CD14-positive monocyte (primary cell): Measurements from ENCODE around the gene SLC20A1. TPM values are rescaled to one million over a fixed set of nuclear protein-coding genes. Genes with fewer than 3 reads are reported as not detected.

Source experiments
- DNase-seq, 3 donors: peaks; one replicate each; pipeline ENCODE4 v3.0.0-alpha.2; 2011 to 2022
- H2AFZ ChIP-seq: 2 replicates; pipeline ENCODE4 v1.6.0; 2012; ENCODE audit warnings: mild to moderate bottlenecking, low read depth, low read length, inconsistent platforms; ENCODE audit not compliant: insufficient read depth, poor library complexity, severe bottlenecking
- H3K27ac ChIP-seq, 2 donors: 1 replicate in 1 of 2; 2 replicates in 1 of 2; pipeline ENCODE4 v1.5.1; 2012 to 2013; ENCODE audit warnings: low read length in 2 of 2, control low read depth in 1 of 2, inconsistent platforms in 1 of 2, low read depth in 1 of 2, mild to moderate bottlenecking in 1 of 2
- H3K27me3 ChIP-seq, 2 donors: one replicate each; pipeline versions ENCODE4 v1.6.0 to v1.6.1; 2011 to 2013; ENCODE audit warnings: low read length in 2 of 2; ENCODE audit not compliant: control insufficient read depth in 2 of 2, insufficient read depth in 2 of 2
- H3K36me3 ChIP-seq, 2 donors: replicated peaks in 1 of 2; 1 replicate in 1 of 2; 2 replicates in 1 of 2; pipeline versions ENCODE4 v1.5.1 to v1.6.1; 2012 to 2013; ENCODE audit warnings: low read length in 2 of 2, control low read depth in 1 of 2, inconsistent platforms in 1 of 2, mild to moderate bottlenecking in 1 of 2; ENCODE audit not compliant: insufficient read depth in 2 of 2, control insufficient read depth in 1 of 2
- H3K4me1 ChIP-seq, 2 donors: 1 replicate in 1 of 2; 2 replicates in 1 of 2; pipeline versions ENCODE4 v1.5.1 to v1.6.1; 2012 to 2013; ENCODE audit warnings: low read length in 2 of 2, control low read depth in 1 of 2, inconsistent platforms in 1 of 2, mild to moderate bottlenecking in 1 of 2, moderate library complexity in 1 of 2; ENCODE audit not compliant: insufficient read depth in 2 of 2, control insufficient read depth in 1 of 2
- H3K4me2 ChIP-seq: replicated peaks from 2 replicates; pipeline ENCODE3; 2012; ENCODE audit warnings: low read length, moderate library complexity, mild to moderate bottlenecking; ENCODE audit not compliant: poor library complexity, severe bottlenecking; ENCODE audit errors: extremely low read depth
- H3K4me3 ChIP-seq, 3 experiments: fragments of 200-600 bp in 1 of 3; sonication (generic) in 1 of 3; replicated peaks in 1 of 3; 1 replicate in 2 of 3; 2 replicates in 1 of 3; pipeline ENCODE4 v1.5.1; 2011 to 2013; ENCODE audit warnings: low read length in 3 of 3, mild to moderate bottlenecking in 3 of 3, control low read depth in 2 of 3, low read depth in 2 of 3, inconsistent platforms in 1 of 3, moderate library complexity in 1 of 3
- H3K79me2 ChIP-seq: 2 replicates; pipeline ENCODE4 v1.6.0; 2012; ENCODE audit warnings: mild to moderate bottlenecking, control low read depth, inconsistent platforms, low read length, moderate library complexity; ENCODE audit not compliant: insufficient read depth
- H3K9ac ChIP-seq: 2 replicates; pipeline ENCODE4 v1.6.0; 2017; ENCODE audit warnings: low read length, mild to moderate bottlenecking; ENCODE audit not compliant: insufficient read depth, poor library complexity, severe bottlenecking
- H3K9me3 ChIP-seq, 2 donors: replicated peaks in 1 of 2; 1 replicate in 1 of 2; 2 replicates in 1 of 2; pipeline versions ENCODE4 v1.5.1 to v1.6.1; 2012 to 2013; ENCODE audit warnings: low read length in 2 of 2, control low read depth in 1 of 2; ENCODE audit not compliant: control insufficient read depth in 1 of 2, insufficient read depth in 1 of 2
- H4K20me1 ChIP-seq: 2 replicates; pipeline ENCODE4 v1.6.0; 2012; ENCODE audit warnings: mild to moderate bottlenecking, low read length, control low read depth, moderate library complexity; ENCODE audit not compliant: insufficient read depth
- H3K27ac Mint-ChIP-seq, 7 donors: one replicate each; pipeline ENCODE4 v1.8.0; 2020; ENCODE audit warnings: mild to moderate bottlenecking in 7 of 7, mixed read lengths in 7 of 7, moderate library complexity in 6 of 7, inconsistent platforms in 2 of 7
- H3K27me3 Mint-ChIP-seq, 3 donors: one replicate each; pipeline ENCODE4 v1.8.0; 2021 to 2022; ENCODE audit warnings: low read depth in 3 of 3, mild to moderate bottlenecking in 3 of 3, mixed read lengths in 3 of 3, moderate library complexity in 3 of 3, inconsistent platforms in 1 of 3
- H3K36me3 Mint-ChIP-seq, 2 donors: one replicate each; pipeline ENCODE4 v1.8.0; 2020; ENCODE audit warnings: mixed read lengths in 2 of 2, inconsistent platforms in 1 of 2, mild to moderate bottlenecking in 1 of 2
- H3K4me1 Mint-ChIP-seq: one replicate; pipeline ENCODE4 v1.8.0; 2020; ENCODE audit warnings: mild to moderate bottlenecking, mixed read lengths
- H3K4me3 Mint-ChIP-seq, 2 donors: one replicate each; pipeline ENCODE4 v1.8.0; 2020; ENCODE audit warnings: mild to moderate bottlenecking in 2 of 2, mixed read lengths in 2 of 2, moderate library complexity in 1 of 2
- H3K9me3 Mint-ChIP-seq, 7 donors: one replicate each; pipeline ENCODE4 v1.8.0; 2020 to 2022; ENCODE audit warnings: mixed read lengths in 7 of 7, mild to moderate bottlenecking in 6 of 7, moderate library complexity in 6 of 7, inconsistent platforms in 2 of 7
- WGBS: methylation state at CpG from one replicate; pipeline ENCODE4 v1.1.5; 2013; ENCODE audit warnings: missing lambda C conversion rate; ENCODE audit not compliant: insufficient coverage; 5-methylcytosine and 5-hydroxymethylcytosine counted together
- intact Hi-C, 2 donors: fragments of 100-400 bp; cut with micrococcal nuclease; formaldehyde crosslinking; loops; one replicate each; pipeline versions ENCODE4 v1.15.0 to v1.15.1; 2023
- polyA plus RNA-seq, 3 donors: library from polyadenylated mRNA; depleted of rRNA in 1 of 3; unstranded in 2 of 3; stranded (reverse) in 1 of 3; fragments of 300-500 nt in 2 of 3; fragments of >200 nt in 1 of 3; fragmentation: Illumina TruSeq in 2 of 3; gene quantifications; 1 replicate in 2 of 3; 2 replicates in 1 of 3; pipeline ENCODE4 v1.2.3, GENCODE V29; 2012 to 2021
- TF ChIP-seq, protein P1 (sequence below): fragments of 200-600 bp; IDR thresholded peaks from one replicate; pipeline ENCODE4 v1.8.0; 2022; ENCODE audit warnings: antibody characterized with exemption, mild to moderate bottlenecking

SLC20A1 gene
- polyA plus RNA-seq, 3 donors, result 16.1 to 112 (median 36.3) TPM

DNA sequence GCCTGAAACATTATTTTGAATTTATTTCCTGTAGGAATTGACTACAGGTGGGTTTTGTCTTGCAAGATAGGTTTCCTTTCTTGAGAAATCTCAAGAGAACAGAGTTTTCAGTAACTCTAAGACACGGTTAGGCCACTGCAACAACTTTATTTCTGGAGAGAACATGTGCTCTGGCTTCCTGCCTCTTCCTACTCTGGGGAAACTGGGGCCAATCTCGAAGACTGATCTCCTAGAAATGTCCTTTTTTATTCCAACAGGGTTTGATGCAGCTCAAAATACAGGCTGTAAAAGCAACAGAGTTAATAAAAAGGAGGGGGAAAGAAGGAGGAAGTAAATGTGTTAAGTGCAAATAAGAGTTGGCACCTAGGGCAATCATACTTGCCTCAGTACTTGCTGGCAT lies 4.0 kb upstream of the SLC20A1 start:
- no peaks in the 10 kb centered on the region for H3K27me3 ChIP-seq
- no peak overlapping the region for H2AFZ ChIP-seq
- H3K36me3 Mint-ChIP-seq, result peaks cover 3 to 14% of the 10 kb centered on the region in 2 donors
- intact Hi-C loops, result no loop called here
- H3K9me3 ChIP-seq, result no peaks in the 10 kb centered on the region
- peaks cover 10% of the 10 kb centered on the region for H3K79me2 ChIP-seq
- no peaks in the 10 kb centered on the region for H3K9me3 Mint-ChIP-seq
- H3K4me1 ChIP-seq, result peaks cover 30 to 38% of the 10 kb centered on the region in 2 donors
- peaks cover 54% of the 10 kb centered on the region for H3K4me1 Mint-ChIP-seq
- no peak overlapping the region for H3K4me2 ChIP-seq
- no peaks in the 10 kb centered on the region for H3K36me3 ChIP-seq
- no peak overlapping the region for H3K4me3 ChIP-seq
- H3K4me3 Mint-ChIP-seq, result no peak overlapping the region
- WGBS, result no CpG with 5 or more reads among the region's 2 CpGs
- no peak overlapping the region for H3K9ac ChIP-seq
- DNase-seq, result no peak
- H3K27ac ChIP-seq, result no peak overlapping the region
- H3K27ac Mint-ChIP-seq, result no peak overlapping the region
- peaks cover 8% of the 10 kb centered on the region for H4K20me1 ChIP-seq
- TF ChIP-seq, protein P1, sequence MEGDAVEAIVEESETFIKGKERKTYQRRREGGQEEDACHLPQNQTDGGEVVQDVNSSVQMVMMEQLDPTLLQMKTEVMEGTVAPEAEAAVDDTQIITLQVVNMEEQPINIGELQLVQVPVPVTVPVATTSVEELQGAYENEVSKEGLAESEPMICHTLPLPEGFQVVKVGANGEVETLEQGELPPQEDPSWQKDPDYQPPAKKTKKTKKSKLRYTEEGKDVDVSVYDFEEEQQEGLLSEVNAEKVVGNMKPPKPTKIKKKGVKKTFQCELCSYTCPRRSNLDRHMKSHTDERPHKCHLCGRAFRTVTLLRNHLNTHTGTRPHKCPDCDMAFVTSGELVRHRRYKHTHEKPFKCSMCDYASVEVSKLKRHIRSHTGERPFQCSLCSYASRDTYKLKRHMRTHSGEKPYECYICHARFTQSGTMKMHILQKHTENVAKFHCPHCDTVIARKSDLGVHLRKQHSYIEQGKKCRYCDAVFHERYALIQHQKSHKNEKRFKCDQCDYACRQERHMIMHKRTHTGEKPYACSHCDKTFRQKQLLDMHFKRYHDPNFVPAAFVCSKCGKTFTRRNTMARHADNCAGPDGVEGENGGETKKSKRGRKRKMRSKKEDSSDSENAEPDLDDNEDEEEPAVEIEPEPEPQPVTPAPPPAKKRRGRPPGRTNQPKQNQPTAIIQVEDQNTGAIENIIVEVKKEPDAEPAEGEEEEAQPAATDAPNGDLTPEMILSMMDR, result no peak
- peaks cover 0 to 4% (median 2%) of the 10 kb centered on the region in 3 donors for H3K27me3 Mint-ChIP-seq

DNA sequence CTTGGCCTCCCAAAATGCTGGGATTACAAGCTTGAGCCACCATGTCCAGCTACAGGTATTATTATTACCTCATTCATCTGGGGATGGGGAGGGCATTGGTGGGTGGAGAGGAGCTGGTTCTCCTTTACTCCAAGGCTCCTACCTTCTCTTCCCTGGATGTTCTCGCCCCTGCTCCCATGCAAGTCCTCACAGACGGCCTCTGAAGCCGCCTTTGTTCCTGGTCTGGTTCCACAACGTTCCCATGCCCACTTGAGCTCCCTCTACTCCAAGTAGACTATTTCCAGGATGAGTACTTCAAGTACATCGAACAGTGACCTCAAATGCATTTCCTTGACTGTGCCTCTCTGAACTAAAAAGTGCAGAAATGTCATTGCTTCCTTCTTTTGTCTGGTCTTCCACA lies 3.2 kb upstream of the SLC20A1 start:
- H3K4me1 Mint-ChIP-seq, result peaks cover 54% of the 10 kb centered on the region
- intact Hi-C loops, result no loop called here
- H3K4me3 ChIP-seq, result no peak overlapping the region
- H3K27ac Mint-ChIP-seq, result peak overlapping the region in 2 of 7 donors; percentile 37 to 53
- H3K36me3 Mint-ChIP-seq, result peaks cover 11 to 23% of the 10 kb centered on the region in 2 donors
- no peak for DNase-seq
- no peak overlapping the region for H3K4me3 Mint-ChIP-seq
- H3K27me3 ChIP-seq, result no peaks in the 10 kb centered on the region
- peaks cover 32 to 39% of the 10 kb centered on the region in 2 donors for H3K4me1 ChIP-seq
- no peaks in the 10 kb centered on the region for H3K9me3 ChIP-seq
- no peak overlapping the region for H3K27ac ChIP-seq
- H3K4me2 ChIP-seq, result no peak overlapping the region
- peaks cover 18% of the 10 kb centered on the region for H3K79me2 ChIP-seq
- H2AFZ ChIP-seq, result no peak overlapping the region
- peaks cover 6% of the 10 kb centered on the region in 2 donors for H3K36me3 ChIP-seq
- H3K9ac ChIP-seq, result no peak overlapping the region
- 96% methylated on average over 5 of the region's 5 CpGs for WGBS
- H3K9me3 Mint-ChIP-seq, result no peaks in the 10 kb centered on the region
- H4K20me1 ChIP-seq, result peaks cover 17% of the 10 kb centered on the region
- TF ChIP-seq, protein P1, result no peak
- peaks cover 0 to 4% (median 0%) of the 10 kb centered on the region in 3 donors for H3K27me3 Mint-ChIP-seq
